GM21390 (cell line): ENCODE results near the gene INSYN2B.
"Not testable (repeated sequence)": the region's sequence is repeated elsewhere in the genome, so short reads cannot be mapped to it uniquely, and the experiment has no call there.

Source experiments
- ATAC-seq: cut with Tn5 transposase; IDR thresholded peaks from one replicate; pipeline ENCODE4 v1.9.1; 2021; ENCODE audit not compliant: unreplicated experiment

INSYN2B gene

GRCh38 chr5:169973056-169973455 lies 7.2 kb downstream of the INSYN2B start:
- no peak for ATAC-seq

DNA sequence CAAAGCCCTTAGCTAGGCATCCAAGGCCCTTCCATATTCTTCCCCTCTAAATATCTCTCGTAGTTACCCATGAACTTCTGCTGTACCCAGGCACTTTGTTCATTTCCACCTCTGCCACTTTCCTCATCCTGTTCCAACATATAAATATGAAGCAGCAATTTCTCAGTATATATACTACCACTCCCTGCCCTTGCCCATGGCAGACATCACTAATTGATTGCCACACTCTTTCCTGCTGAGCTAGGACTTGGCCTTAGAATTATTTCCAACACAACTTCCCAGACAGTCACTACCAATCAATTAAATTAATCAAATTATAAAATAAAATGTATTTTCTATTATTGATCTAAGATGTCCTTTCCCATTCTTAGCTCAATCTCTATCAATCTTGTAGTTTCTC lies 8.5 kb downstream of the INSYN2B start:
- ATAC-seq, result no peak

GRCh38 chr5:169970911-169971765 lies 9.2 kb downstream of the INSYN2B start:
- ATAC-seq, result no peak

DNA sequence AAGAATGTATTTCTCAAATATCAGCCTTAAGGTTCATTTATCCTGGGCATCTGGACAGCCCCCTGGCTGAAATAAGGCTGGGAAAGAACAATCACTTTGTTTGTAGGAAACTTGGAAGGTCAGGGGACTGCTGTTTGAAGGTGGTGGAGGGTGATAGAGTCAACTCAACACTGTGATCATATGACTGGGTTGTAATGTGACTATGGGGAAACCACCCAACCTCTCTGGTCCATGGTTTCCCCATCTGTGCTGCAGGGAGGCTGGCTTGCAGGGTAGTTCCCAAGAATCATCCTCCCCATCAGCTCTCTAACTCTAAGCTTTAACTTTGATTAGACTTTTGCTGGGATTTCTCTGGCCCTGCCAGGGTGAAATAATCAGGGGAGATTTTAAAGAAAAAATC lies 10.0 kb downstream of the INSYN2B start:
- ATAC-seq, result peak; percentile 57

DNA sequence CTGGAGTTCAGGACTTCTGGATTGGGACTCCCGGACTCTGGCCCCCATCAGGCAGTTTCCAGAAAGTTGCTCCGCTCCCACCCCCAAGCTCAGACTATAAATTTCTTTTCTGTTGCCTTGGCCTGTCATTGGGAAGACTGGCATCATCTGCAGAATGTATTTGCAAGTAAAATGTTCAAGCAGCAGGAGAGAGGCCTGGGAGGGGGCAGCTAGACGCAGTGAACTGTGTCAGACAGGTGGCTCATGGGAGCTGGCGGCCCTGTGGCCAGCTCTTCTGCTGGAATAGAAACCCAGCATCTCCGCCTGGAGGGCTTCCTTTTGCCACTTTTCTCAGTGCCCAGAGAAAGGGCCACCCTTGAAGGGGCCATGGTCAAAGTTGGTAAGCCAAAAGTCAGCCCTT lies 16.0 kb downstream of the INSYN2B start:
- ATAC-seq, result no peak

DNA sequence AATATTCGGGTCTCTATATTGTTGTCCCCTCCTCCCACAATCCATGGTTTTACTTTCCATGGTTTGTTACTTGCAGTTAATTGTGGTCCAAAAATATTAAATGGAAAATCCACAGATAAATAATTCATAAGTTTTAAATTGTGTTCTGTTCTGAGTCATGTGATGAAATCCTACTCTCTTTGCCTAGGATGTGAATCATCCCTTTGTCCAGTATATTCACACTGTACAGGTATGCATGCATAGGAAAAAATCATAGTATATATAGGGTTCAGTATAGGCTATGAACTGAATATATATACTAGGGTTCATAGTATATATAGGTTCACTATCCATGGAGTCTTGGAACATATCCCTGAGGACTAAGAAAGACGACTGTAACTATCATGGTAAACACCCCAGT lies 19.6 kb downstream of the INSYN2B start:
- ATAC-seq, result no peak

DNA sequence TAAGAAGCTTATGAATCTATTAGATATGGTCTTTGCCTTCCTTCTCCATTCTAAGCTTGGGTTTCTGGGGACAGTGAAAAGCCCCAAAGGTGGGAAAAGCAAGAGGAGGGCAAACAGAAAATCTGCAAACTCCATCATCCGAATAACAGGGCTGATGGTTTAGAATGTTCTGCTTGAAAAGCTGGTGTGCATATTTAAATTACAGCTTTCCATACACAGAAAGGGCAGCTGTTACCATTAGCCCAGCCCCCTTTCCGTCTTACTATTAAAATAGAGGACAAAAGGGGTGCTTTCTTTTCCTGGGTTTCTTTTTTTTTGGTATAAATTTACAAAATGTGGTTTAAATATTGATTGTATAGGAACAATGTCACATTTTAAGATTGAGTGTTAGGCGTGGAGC lies 22.0 kb downstream of the INSYN2B start:
- ATAC-seq, result no peak

DNA sequence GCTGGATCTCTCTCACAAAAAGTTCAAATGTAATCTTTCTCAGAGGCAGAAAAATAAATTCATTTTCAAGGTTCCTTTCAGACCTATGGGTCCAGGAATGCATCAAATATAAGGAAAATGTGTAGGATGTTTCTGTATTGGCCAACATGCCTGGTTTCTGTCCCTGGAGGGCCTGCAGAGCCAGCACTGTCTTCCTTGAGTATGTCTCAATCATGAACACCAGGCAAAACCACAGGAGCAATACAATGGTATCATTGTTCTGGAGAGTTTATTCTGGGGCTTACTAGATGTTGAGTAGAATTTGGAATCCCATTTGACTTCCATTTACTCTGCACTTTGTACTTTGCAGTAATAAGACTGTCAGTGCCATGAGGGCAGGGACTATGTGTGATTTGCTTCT lies 23.5 kb downstream of the INSYN2B start:
- no peak for ATAC-seq

- no peak for ATAC-seq
Observed at GRCh38 chr5:169956126-169956525, 24.2 kb downstream of the INSYN2B start.

DNA sequence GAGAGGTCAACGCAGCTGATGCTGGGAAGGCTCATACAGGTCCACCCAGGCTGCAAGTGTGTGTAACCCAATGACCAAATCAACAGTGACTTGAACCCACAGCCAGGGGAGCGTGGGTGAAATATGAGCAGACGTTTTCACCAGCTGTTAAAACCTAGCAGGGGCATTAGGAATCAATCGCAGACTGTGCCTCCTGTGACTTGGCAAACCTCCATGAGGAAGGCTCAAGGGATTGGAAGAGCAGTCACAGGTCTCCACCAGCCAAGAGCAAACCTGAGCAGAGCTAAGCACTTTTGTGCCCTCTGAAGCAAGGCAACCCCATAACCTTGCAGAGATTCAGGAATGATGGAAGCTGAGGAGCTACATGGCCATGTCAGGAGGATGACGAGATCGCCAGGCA lies 25.5 kb downstream of the INSYN2B start:
- no peak for ATAC-seq

DNA sequence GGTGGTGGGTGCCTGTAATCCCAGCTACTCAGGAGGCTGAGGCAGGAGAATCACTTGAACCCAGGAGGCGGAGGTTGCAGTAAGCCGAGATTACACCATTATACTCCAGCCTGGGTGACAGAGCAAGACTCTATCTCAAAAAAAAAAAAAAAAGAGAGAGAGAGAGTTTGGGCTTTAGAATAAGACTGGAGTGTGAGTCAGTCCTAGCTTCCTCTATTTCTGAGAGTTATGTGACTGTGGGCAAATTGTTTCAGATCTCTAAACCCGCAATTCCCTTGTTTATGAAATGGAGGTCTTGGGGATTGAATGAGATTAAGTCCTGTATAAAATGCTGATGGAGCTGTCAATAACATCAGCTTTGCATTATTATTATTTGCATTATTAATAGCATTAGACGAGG lies 27.1 kb downstream of the INSYN2B start:
- ATAC-seq, result not testable (repeated sequence)

GRCh38 chr5:169950333-169950732 lies 30.0 kb downstream of the INSYN2B start:
- ATAC-seq, result no peak

GRCh38 chr5:169946743-169947295 lies 33.5 kb downstream of the INSYN2B start:
- ATAC-seq, result no peak

DNA sequence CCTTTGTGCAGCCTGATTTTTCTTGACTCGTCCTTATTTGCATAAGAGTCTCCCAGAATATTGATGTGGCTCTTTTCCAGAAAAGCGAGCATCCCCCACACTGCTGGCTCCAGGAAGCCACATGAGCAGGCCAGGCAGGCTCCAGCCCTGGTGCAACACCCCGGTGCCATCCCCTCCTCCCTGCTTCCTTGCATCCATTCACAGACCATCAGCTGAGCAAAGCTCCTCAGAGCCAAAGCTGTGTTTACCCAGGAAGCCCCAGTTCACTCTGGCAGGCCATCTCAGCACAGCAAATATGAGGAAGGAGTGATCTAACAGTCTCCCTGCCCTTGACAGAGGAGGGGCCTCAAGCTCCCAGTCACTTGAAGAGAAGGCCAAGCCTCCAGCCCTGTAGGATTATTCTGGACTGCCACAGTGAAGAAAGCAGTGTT lies 34.4 kb downstream of the INSYN2B start:
- no peak for ATAC-seq

- ATAC-seq, result peak; percentile 49
Observed at GRCh38 chr5:169944922-169945680, 35.2 kb downstream of the INSYN2B start.

DNA sequence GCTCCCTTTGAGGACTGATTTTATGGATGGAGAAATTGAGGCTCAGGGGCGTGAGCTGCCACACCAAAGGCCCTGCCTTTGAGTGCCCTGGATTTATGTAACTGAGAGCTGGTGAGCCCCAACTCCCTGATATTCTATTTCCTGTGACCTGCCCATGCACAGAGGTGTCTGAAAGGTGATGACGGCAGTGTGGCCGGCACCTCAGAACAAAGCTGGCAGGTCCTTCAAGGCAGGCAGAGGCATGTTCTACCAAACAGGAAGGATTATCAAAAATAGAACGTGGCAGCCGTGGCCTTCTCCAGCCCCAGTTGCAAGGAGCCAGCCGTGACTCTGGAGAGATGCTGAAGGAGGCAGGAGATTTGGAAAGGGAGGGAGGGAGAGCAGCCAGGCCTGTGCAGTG lies 36.2 kb downstream of the INSYN2B start:
- ATAC-seq, result no peak

DNA sequence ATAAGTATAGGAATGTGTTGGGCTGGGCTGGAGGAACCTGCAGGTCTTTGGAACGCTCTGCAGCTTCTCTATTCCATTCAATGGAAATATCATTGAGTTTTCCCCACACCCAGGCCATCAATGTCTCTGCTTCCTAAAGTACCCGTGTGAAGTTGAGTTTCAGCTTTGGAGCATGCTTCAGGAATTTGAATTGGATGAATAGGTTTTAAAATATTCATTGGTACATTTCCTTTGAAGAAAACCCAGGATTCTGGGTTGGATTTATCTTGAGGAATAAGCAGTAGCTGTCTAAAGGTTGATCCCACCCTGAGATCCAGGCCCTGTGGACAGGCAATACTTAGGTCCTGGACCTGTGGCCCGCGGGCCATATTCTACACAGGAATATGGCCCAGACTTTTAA lies 37.3 kb downstream of the INSYN2B start:
- ATAC-seq, result no peak

GRCh38 chr5:169942181-169942580 lies 38.1 kb downstream of the INSYN2B start:
- no peak for ATAC-seq

DNA sequence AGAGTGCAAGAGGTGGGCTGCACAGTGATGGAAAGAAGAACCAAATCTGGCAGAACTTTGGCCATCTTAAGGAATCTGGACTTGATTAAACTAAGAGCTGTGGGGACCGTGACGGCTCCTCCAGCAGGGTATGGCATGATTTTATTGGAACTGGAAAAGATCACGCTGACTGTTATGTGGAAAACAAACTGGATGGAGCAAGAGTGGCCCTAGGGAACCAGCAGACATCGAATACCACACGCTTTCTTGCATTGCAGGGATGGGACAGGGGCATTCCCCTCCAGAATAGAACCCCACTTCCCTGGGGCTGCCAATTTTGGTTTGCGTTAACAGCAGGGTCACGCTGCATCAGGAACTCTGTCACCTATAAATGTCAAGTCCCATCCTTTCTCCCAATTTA lies 38.8 kb downstream of the INSYN2B start:
- no peak for ATAC-seq

DNA sequence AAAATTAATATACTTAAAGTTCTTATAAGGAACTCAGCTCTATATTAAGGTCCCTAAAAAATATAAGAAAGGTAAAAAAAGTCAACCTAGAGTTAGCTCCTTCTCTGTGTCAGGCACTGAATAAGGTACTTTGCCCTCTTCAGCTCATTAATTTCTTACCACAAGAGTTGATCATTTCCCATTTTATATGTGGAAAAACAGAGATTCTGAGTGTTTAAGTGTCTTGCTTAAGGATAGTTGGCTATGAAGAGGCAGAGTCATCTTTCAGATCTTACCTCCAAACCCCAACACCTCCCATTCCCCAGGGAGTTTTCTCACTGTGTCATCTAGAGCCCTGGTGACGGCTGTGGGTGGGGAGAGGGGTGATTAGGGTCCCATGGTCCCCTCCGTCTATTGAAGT lies 40.6 kb downstream of the INSYN2B start:
- ATAC-seq, result no peak

- ATAC-seq, result no peak
Observed at GRCh38 chr5:169938439-169938838, 41.9 kb downstream of the INSYN2B start.

DNA sequence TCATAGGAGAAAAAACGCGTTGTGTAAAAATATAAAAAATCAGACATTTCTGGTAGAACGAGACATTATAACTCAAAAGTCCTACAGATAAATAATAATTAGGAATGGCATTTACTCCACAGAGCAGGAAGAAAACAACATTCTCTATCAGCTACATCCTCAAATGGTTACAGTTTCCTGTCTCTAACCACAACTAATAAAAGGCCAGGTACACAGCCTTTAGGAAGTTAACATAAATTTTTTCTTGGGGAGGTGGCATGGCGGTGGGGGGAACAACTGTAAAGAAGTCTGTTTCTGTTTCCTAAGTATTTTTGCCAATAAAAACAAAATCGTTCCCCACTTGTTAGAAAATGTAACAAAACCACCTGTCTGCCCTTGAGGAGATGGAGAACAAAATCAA lies 44.5 kb downstream of the INSYN2B start:
- no peak for ATAC-seq
